ENCODE measurements around the gene HHIPL1.
A peak's percentile ranks its signal among the peaks of the same experiment; 100 is the strongest.

HHIPL1 gene

DNA sequence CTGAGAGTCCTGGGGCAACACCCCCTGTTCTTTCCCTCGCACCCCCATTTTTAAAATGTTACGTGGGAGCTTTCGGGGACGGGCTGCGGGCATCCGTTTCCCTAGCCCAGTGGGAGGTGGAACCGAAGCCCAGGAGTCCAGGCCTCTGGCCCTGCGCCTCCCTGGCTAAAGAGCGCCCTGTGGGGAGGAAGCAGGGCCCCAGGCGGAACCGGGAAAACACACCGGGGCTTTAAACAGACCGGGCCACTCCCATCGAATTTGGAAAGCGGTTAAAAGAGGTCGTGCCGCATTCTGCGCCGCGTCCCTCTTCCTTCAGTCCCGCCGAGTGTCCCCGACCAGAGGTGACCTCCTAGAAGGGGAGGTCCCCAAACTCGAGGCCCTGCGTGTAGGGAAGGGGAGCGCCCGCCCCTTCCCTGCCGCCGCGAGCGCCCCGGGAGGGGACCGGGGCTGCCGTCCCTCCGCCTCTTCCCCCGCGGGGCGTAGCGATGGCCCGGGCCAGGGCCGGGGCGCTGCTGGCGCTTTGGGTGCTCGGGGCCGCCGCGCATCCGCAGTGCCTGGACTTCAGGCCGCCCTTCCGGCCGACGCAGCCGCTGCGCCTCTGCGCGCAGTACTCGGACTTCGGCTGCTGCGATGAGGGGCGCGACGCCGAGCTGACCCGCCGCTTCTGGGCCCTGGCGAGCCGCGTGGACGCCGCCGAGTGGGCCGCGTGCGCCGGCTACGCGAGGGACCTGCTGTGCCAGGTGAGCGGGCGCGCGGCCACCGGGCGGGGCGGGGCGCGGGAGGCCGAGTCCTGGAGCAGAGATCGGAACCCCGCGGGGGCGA, at the start of gene HHIPL1:
HHIPL1 (plus strand) TSS at position 407 of the 822 bp plus-strand sequence; CDS start at position 486, 79 bp downstream.
- ChIA-PET CTCF (interaction anchor here (0.7 kb wide), 1 partner anchor 129 kb away, joined by 4 read pairs; no protein-coding TSS in a partner anchor), POLR2A (ENCODE audit: low non-redundant PET) (no interaction called here)
- DNase-seq (ENCODE audit: low spot score), result peak; percentile 22
- H3K27ac ChIP-seq, result no peak within 1 kb of the TSS
- TF ChIP-seq, protein P1, sequence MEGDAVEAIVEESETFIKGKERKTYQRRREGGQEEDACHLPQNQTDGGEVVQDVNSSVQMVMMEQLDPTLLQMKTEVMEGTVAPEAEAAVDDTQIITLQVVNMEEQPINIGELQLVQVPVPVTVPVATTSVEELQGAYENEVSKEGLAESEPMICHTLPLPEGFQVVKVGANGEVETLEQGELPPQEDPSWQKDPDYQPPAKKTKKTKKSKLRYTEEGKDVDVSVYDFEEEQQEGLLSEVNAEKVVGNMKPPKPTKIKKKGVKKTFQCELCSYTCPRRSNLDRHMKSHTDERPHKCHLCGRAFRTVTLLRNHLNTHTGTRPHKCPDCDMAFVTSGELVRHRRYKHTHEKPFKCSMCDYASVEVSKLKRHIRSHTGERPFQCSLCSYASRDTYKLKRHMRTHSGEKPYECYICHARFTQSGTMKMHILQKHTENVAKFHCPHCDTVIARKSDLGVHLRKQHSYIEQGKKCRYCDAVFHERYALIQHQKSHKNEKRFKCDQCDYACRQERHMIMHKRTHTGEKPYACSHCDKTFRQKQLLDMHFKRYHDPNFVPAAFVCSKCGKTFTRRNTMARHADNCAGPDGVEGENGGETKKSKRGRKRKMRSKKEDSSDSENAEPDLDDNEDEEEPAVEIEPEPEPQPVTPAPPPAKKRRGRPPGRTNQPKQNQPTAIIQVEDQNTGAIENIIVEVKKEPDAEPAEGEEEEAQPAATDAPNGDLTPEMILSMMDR (conservative IDR thresholded peaks at IDR 0.05; ENCODE audit: low read depth), result no peak

DNA sequence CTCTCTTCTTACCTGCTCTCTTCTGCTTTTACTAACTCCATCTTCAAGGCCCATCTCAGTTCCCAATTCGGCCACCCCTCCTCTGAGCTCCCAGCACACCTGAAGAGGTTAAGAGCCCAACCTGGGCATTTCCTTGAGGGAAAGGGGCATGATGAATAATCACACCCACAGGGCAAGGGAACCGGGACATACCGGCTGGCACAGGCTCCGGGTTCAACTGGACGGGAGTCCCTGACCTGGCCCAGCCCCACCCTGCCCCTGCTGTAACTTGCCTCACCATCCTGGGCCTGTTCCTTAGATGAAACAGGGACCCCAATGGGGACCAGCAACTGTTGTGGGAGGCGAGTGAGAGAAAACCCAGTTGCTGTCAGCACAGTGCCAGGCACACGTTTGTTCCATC, 49.4 kb upstream of the HHIPL1 start:
- TF ChIP-seq, protein P1 (conservative IDR thresholded peaks at IDR 0.05; ENCODE audit: low read depth), result no peak
- CTCF ChIA-PET, result no interaction called here
- H3K27ac ChIP-seq, result peak overlapping the region; percentile 57
- DNase-seq (ENCODE audit: low spot score), result no peak
- POLR2A ChIA-PET (ENCODE audit: low non-redundant PET), result no interaction called here

DNA sequence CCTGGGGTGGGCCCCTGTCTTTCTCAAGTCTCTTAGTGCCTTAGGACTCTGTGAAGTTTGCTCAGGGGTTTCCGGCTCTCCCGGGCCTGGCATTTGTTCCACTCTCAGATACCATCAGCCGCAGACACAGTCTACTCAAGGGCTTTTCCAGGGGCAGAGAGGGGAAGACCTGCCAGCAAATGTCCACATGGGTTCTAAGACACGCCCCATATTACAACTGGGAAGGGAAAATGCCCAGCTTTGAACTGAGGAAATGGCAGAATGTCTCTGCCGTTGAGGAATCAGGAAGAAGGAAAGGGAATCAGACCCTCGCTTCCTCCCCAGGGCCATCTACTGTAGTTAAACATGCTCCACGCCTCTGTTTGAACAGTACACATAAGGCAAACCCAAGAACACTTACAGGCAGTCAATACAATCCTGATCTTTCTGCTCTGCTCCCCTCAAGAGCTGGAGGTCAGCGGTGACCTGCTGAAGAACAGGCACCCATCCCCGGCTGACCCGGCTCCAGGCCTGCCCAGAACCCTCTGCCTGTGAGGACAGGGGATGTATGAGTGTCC, 48.8 kb upstream of the HHIPL1 start:
- TF ChIP-seq, protein P1 (conservative IDR thresholded peaks at IDR 0.05; ENCODE audit: low read depth), result no peak
- no peak for DNase-seq (ENCODE audit: low spot score)
- POLR2A ChIA-PET (ENCODE audit: low non-redundant PET), result no interaction called here
- H3K27ac ChIP-seq, result peak overlapping the region; percentile 57
- CTCF ChIA-PET, result no interaction called here

DNA sequence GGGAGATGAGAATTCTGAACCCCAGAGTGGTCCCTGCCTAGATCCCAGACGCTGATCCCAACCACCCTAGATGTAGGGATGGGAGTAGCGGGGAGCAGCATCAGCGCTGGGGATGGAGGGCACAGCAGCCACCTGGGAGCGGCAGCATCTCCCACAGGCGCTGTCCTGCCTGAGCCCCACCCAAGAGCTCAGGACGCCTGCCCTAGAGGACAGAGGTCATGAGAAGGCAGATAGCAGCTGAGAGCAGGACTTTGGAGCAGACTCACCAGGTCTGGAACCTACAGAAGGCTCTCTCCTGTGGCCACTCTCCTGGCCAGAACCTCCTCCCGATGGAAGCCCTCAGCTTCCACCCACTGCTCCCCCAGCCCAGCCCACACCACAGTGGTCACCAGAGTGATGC, 48.2 kb upstream of the HHIPL1 start:
- peak overlapping the region; percentile 57 for H3K27ac ChIP-seq
- ChIA-PET POLR2A (ENCODE audit: low non-redundant PET) (no interaction called here), CTCF (no interaction called here)
- no peak for DNase-seq (ENCODE audit: low spot score)
- TF ChIP-seq, protein P1 (conservative IDR thresholded peaks at IDR 0.05; ENCODE audit: low read depth), result no peak

DNA sequence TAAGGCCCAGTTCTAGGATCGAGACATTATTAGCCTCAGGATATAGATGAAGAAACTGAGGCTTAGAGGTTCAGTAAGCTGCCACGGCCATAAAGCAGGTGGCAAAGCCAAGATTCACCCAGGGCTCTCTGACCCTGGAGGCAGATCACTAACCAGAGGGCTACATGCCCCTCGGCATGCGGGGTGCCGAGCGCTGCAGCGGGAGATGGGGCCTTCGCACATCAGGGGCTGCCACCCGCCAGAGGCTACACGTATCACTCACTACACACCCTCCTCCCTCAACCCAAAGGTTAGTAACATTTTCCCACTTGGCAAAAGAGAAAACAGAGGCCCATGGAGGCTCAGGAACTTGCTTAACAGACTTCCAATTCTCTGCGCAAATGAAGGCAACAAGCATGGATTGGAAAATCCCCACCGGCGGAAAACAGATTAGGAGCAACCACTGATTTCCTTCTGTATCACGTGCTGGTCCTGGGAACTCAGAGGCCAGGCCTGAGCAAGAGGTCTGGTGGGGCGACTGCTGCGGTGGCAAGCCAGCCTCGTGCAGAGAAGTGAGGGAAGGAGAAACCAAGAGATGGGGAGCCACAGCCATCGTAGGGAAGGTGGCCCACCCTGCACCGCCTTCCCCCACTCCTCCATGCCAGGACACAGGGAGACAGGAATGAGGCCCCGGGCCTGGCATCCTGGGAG, 46.9 kb upstream of the HHIPL1 start:
- peak overlapping the region; percentile 57 for H3K27ac ChIP-seq
- no peak for DNase-seq (ENCODE audit: low spot score)
- ChIA-PET POLR2A (ENCODE audit: low non-redundant PET) (no interaction called here), CTCF (interaction anchor here (0.7 kb wide), 1 partner anchor 58 kb away, joined by 3 read pairs; no protein-coding TSS in a partner anchor)
- TF ChIP-seq, protein P1 (conservative IDR thresholded peaks at IDR 0.05; ENCODE audit: low read depth), result no peak

DNA sequence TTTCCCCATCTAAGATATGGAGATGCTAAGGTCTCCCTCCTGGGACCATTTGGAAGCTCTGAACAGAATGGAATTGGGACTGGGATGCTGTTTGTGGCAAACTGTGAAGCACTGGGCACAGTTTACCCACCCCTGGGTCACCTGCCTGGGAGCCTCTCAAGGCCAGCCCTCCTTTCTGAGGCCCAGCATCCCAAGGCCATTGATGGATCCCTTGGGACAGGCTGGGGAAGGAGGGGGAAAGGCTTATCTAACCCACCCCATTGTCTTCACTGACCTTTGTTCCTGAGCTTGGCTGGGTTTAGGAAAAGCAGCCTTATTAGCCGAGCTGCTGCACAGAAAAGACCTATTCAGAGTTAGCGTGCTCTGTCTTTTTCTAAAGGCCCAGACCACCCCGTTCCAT, 46.2 kb upstream of the HHIPL1 start:
- peak overlapping the region; percentile 57; the same call in 1 of the 2 replicates for H3K27ac ChIP-seq
- POLR2A ChIA-PET (ENCODE audit: low non-redundant PET), result no interaction called here
- CTCF ChIA-PET, result no interaction called here
- DNase-seq (ENCODE audit: low spot score), result no peak
- TF ChIP-seq, protein P1 (conservative IDR thresholded peaks at IDR 0.05; ENCODE audit: low read depth), result no peak
